Measurements from ENCODE around the gene RBM27. TPM values are rescaled to one million over a fixed set of nuclear protein-coding genes. Genes with fewer than 3 reads are reported as not detected.
A peak's percentile ranks its signal among the peaks of the same experiment; 100 is the strongest.
"Not testable (repeated sequence)": the region's sequence is repeated elsewhere in the genome, so short reads cannot be mapped to it uniquely, and the experiment has no call there.

The RBM27 gene
- total RNA-seq, 1 donor, result 32.0 TPM

- peak; percentile 43 for DNase-seq (ENCODE audit: low read depth)
- TF ChIP-seq, protein P1, sequence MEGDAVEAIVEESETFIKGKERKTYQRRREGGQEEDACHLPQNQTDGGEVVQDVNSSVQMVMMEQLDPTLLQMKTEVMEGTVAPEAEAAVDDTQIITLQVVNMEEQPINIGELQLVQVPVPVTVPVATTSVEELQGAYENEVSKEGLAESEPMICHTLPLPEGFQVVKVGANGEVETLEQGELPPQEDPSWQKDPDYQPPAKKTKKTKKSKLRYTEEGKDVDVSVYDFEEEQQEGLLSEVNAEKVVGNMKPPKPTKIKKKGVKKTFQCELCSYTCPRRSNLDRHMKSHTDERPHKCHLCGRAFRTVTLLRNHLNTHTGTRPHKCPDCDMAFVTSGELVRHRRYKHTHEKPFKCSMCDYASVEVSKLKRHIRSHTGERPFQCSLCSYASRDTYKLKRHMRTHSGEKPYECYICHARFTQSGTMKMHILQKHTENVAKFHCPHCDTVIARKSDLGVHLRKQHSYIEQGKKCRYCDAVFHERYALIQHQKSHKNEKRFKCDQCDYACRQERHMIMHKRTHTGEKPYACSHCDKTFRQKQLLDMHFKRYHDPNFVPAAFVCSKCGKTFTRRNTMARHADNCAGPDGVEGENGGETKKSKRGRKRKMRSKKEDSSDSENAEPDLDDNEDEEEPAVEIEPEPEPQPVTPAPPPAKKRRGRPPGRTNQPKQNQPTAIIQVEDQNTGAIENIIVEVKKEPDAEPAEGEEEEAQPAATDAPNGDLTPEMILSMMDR (IDR thresholded peaks at IDR 0.05; ENCODE audit: insufficient read depth, low read depth, low read length), result peak; percentile 39
- H3K4me3 ChIP-seq (ENCODE audit: low read depth, low read length), result no peak overlapping the region
These were observed 5.6 kb downstream of the RBM27 start for GRCh38 chr5:146208916-146209522.

DNA sequence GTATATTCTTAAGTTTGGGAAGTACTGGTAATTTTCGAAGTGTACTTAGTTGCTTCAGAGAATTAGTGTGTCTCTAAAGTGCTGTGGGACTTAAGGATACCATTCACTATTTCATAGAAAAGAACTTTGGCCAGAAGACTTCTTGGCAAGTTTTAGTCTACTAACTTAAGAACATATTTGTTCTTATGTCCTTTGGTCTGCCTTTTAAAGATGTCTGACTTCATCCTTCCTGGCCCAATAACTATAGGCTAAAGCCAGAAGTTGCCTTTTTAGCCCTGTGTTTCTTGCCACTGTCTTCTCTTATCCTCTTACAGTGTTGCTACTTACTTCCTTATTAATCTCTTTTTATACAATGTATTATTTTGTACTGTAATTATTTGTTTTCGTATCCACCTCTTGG lies 6.3 kb downstream of the RBM27 start:
- no peak for DNase-seq (ENCODE audit: low read depth)
- TF ChIP-seq, protein P1 (IDR thresholded peaks at IDR 0.05; ENCODE audit: insufficient read depth, low read depth, low read length), result no peak
- H3K4me3 ChIP-seq (ENCODE audit: low read depth, low read length), result no peak overlapping the region

- not testable (repeated sequence) for H3K4me3 ChIP-seq (ENCODE audit: low read depth, low read length); DNase-seq (ENCODE audit: low read depth)
These were observed 7.4 kb downstream of the RBM27 start for GRCh38 chr5:146210810-146211209.

GRCh38 chr5:146213210-146213826 lies 9.9 kb downstream of the RBM27 start:
- TF ChIP-seq, protein P1 (IDR thresholded peaks at IDR 0.05; ENCODE audit: insufficient read depth, low read depth, low read length), result no peak
- peak; percentile 33 for DNase-seq (ENCODE audit: low read depth)
- no peak overlapping the region for H3K4me3 ChIP-seq (ENCODE audit: low read depth, low read length)

DNA sequence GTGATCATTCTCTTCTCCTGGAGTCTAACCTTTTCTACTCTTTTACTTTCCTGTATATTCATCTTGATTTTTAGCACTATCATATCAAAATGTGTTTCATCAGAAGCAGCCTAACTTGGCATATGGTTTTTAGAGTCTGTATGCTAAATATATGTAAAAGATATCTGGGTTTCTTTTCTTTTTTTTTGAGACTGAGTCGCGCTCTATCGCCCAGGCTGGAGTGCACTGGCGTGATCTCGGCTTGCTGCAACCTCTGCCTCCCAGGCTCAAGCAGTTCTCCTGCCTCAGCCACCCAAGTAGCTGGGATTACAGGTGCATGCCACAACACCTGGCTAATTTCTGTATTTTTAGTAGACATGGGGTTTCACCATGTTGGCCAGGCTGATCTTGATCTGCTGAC lies 11.5 kb downstream of the RBM27 start:
- not testable (repeated sequence) for H3K4me3 ChIP-seq (ENCODE audit: low read depth, low read length); DNase-seq (ENCODE audit: low read depth)

GRCh38 chr5:146218168-146218567 lies 14.8 kb downstream of the RBM27 start:
- TF ChIP-seq, protein P1 (IDR thresholded peaks at IDR 0.05; ENCODE audit: insufficient read depth, low read depth, low read length), result no peak
- H3K4me3 ChIP-seq (ENCODE audit: low read depth, low read length), result no peak overlapping the region
- DNase-seq (ENCODE audit: low read depth), result no peak

DNA sequence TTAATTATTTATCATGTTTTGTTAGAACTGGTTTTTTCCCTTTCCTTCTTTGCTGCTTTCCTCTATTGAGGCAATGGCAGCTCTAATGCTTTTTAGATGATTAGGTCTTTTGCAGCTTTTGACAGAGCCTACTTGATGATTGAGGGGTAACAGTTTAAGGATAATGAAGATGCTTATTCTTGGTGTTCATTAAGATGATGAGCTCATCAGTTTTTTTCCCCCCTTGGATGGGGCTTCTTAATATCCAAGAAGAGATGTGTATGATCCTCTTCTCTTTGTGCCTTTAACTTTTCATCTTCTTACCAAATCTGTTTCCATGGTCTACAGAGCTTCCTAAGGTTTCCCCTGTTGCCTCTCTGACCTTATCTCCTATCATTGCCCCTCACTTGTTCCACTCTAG lies 15.8 kb downstream of the RBM27 start:
- DNase-seq (ENCODE audit: low read depth), result no peak
- TF ChIP-seq, protein P1 (IDR thresholded peaks at IDR 0.05; ENCODE audit: insufficient read depth, low read depth, low read length), result no peak
- H3K4me3 ChIP-seq (ENCODE audit: low read depth, low read length), result no peak overlapping the region

- TF ChIP-seq, protein P1 (IDR thresholded peaks at IDR 0.05; ENCODE audit: insufficient read depth, low read depth, low read length), result no peak
- no peak overlapping the region for H3K4me3 ChIP-seq (ENCODE audit: low read depth, low read length)
- DNase-seq (ENCODE audit: low read depth), result no peak
These were observed 17.8 kb downstream of the RBM27 start for GRCh38 chr5:146221234-146221633.

All from fibroblast of villous mesenchyme (primary cell).